NCI-H345 (cell line): Measurements from ENCODE around the gene ENTR1.

ENCODE experiments used
- DNase-seq: peaks from one replicate; lab custom pipeline; 2025; lab: John Stamatoyannopoulos, UW

The ENTR1 gene

GRCh38 chr9:136397643-136398042, 12.8 kb downstream of the ENTR1 start:
- DNase-seq = no peak

- DNase-seq = no peak
Observed at GRCh38 chr9:136396219-136396515, 14.2 kb downstream of the ENTR1 start.

DNA sequence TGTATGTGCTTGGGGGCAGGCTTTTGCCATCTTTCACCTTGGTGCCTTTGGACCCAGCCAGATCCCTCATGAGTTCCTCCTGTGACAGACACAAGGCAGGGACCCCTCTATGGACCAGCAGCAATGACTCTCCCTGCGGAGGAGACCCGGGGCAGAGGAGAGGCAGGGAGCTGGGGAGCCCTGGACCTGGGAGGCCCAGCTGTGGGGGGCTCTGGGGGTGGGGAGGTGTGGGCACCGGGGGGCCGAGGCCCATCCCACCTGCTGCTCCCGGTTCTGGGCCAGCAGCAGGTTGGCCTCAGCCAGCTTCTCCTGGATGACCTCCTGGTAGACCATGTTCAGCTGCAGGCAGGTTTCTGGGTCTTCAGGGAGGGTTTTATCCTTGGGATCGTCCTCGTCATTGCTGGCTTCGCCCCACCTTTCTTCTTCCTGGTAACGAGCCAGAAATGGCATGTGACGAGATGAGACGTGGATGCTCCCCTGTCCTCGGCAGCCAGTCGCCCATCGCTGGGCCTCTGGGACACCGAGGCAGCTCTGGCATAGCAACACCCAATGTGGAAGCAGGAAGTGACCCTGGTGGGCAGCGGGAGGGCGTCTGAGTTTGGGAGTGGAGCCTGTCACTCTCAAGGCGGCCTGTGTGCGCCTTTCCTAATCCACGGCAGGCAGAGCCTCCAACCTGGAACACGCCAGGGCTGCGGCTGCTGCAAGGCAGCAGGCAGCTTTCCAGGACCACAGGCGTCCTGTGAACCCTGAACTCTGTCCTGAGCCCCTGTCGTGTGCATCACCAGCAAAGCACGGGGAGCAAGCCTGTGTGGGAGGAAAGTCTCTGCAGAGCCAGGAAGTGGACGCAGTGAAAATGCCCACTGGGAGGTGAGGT, 14.8 kb downstream of the ENTR1 start:
- DNase-seq = no peak

DNA sequence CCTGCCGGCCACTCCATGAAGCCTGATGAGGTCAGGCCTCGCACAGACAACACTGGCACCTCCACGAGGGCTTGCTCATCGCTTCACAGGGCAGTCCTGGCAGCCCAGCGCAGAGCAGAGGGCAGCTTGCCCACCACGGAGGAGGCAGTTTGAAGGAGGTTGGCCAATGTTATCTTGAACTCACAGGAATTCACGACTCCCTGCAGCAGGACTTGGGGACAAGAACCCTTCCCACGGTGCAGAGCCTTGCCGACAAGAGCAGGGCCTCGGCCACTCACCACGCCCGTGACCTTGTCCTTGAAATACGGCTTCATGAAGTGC, 15.4 kb downstream of the ENTR1 start:
- no peak for DNase-seq

- no peak for DNase-seq
Observed at GRCh38 chr9:136394312-136395019, 15.9 kb downstream of the ENTR1 start.

DNA sequence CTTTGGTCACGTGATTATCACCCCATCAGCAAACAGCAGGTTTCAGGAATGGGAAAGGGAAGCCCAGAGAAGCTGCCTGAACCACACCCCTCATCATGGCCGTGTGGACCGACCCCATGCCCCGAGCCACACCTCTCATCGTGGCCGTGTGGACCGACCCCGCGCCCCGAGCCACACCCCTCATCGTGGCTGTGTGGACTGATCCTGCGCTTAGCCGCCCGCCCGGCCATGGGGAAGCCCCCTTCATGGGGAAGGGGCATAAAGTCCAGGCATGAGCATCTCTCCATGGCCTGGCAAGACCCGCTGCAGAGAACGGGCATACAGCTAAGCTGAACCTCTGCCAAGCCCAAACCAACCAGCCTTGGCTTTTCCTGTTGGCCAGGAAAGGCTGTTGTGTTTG, 16.9 kb downstream of the ENTR1 start:
- DNase-seq = no peak

GRCh38 chr9:136392538-136393449, 17.6 kb downstream of the ENTR1 start:
- no peak for DNase-seq

- no peak for DNase-seq
Observed at GRCh38 chr9:136391737-136392537, 18.5 kb downstream of the ENTR1 start.

DNA sequence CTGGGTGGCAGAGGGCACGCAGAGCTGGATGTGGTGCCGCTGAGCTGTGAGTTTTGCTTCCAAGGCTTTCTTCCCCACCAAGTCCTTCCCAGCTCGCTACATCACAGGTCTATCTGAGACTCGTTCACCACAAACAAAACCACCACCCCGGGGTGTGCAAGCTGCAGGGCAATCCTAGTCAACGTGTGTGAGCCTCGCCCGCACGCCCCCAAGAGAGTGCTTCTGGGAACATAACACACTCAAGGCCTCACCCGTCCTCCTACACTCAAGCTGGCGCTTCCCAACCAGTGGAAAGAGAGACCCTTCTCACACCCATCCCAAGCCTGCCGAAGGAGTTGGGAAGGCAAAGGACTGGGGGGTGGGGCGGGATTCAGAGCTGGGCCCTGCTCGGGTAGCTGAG, 21.0 kb downstream of the ENTR1 start:
- DNase-seq = no peak

DNA sequence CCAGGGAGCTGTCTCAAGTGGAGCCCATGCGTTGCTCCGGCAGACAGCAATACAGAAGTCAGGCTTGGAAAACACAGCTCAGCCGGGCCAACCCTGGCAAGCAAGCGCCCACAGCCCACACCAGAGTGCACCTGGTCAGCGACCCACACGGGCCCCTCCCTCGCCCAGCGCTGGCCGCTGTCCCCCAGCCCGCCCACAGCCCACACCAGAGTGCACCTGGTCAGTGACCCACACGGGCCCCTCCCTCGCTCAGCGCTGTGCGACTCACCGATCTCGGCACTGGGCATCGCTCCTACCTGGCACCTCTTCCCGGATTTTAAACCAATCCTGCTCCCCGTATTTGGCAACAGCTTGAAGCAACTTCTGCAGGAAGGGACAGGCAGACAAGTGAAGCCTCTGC, 23.2 kb downstream of the ENTR1 start:
- no peak for DNase-seq

GRCh38 chr9:136386018-136386417, 24.4 kb downstream of the ENTR1 start:
- no peak for DNase-seq

DNA sequence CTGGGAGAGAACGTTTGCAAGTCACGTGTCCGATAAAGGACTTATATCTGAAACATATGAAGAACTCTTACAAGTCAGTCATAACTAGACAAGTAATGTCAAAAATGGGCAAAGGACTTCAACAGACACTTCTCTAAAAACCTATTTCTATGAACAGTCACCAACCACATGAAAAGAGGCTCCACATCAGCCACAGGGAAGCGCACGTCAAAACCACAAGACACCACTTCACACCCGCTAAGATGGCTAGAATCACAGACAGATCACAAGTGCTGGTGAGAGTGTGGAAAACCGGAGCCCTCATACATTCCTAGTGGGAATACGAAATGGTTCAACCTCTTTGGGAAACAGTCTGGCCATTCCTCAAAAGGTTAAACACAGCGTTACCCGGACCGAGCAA, 25.4 kb downstream of the ENTR1 start:
- DNase-seq = no peak

DNA sequence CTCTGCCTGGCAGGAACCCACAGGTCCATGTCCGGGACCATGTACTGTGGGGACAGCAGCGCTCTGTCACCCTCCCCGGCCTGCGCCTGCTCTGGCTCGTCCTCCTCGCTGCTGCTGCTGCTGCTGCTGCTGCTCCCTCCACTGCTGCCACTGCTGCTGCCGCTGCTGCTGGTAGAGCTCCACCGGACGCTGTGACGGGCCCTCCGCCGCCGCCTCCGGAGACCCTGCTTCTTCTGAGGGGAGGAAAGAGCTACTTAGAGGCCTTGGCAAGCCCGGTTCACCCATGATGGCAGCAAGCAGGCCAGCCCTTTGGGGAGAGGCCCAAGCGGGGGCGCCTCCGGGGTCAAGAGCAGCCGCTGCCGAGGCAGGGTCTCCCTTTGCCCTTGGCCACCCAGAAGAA, 27.0 kb downstream of the ENTR1 start:
- DNase-seq = no peak

- DNase-seq = no peak
Observed at GRCh38 chr9:136381966-136382513, 28.4 kb downstream of the ENTR1 start.

DNA sequence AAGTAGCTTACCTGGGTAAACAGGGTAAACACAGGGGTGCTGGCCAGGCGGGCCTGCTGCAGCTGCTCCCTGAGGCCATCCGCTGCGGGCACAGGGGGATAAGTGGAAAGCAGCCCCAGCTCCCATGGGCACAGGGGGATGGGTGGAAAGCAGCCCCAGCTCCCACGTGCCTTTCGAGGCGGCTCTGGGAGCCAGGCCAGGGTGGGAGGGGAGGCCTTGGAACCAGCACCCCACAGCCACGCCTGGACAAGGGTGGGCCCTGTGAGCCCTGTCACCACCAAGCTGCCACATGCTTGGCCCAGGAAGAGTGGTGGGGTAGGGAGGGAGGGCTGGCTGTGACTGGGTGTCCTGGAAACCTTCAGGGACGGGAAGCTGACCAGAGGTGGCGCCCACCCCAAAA, 29.1 kb downstream of the ENTR1 start:
- no peak for DNase-seq

- no peak for DNase-seq
Observed at GRCh38 chr9:136380381-136380780, 30.0 kb downstream of the ENTR1 start.

GRCh38 chr9:136379891-136380290, 30.5 kb downstream of the ENTR1 start:
- no peak for DNase-seq

- DNase-seq = no peak
Observed at GRCh38 chr9:136379401-136379800, 31.0 kb downstream of the ENTR1 start.

DNA sequence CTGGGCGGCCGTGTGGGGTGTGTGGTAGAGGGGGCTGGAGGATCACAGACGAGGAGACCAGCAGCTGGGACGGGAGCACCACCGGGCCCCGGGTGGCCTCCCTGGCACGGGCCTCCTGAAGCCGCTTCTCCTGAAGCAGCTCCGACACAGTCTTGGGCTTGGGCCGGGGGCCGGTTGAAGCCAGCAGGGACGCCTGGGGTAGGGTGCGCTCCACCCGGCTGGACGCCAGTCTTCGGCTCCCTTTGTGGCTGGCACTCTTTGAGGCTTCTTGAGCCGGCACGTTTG, 31.5 kb downstream of the ENTR1 start:
- DNase-seq = no peak

DNA sequence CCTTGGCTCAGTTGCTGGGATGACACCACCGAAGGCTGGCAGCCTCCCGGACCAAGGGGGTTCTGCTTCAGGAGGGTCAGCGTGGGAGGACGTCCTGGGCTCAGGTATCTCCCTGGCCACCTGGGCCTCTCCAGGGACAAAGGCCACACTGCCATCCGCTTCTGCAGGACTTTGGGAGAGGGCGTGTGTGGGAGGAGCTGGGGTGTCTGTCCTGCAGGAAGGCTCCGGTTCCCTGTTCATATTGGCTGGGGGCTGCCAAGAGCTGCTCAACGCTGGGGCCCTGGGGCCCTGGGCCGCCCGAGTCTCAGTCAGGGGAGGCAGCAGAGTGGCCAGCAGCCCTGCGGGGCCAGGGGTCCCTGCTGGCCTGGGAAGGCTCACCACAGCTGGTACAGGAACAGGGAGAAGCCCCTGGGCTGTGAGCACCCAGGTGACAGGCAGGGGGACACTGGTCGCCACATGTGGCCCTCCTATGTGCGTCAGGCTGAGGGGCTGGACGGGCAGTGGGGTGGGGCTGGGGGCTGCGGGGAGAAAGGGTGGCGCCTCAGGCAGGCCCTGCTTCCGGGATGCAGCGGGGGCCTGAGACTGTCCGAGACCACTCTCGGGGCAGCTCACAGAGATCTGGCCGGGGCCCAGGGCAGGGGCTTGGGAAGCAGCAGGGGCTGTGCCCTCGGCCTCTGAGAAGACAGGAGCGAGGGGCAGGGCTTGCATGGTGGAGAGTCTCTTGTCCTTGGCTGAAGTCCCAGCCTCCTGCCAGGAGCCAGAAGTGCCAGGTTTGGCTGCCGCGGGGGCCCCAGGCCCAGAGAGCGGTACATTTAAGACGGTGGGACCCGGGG, 32.0 kb downstream of the ENTR1 start:
- no peak for DNase-seq
